Effector memory CD4-positive, alpha-beta T cell (primary cell): ENCODE results near the gene RPS25.
"Not testable (repeated sequence)": the region's sequence is repeated elsewhere in the genome, so short reads cannot be mapped to it uniquely, and the experiment has no call there.

Experiments used
- DNase-seq, 3 donors: peaks; one replicate each; pipeline ENCODE4 v3.0.0-alpha.2; 2020
- H3K27ac ChIP-seq: 2 replicates; pipeline ENCODE4 v1.7.0; 2013; ENCODE audit warnings: mild to moderate bottlenecking, low read length, moderate library complexity; ENCODE audit not compliant: insufficient read depth, poor library complexity, severe bottlenecking
- H3K27me3 ChIP-seq: replicated peaks from 2 replicates; pipeline ENCODE4 v1.7.0; 2013; ENCODE audit warnings: mild to moderate bottlenecking, low read length; ENCODE audit not compliant: insufficient read depth, control insufficient read depth, poor library complexity, severe bottlenecking
- H3K36me3 ChIP-seq: 2 replicates; pipeline ENCODE4 v1.7.0; 2013; ENCODE audit warnings: mild to moderate bottlenecking, low read length, moderate library complexity; ENCODE audit not compliant: control insufficient read depth, insufficient read depth
- H3K4me1 ChIP-seq: 2 replicates; pipeline ENCODE4 v1.7.0; 2013; ENCODE audit warnings: low read length, mild to moderate bottlenecking; ENCODE audit not compliant: control insufficient read depth, insufficient read depth, poor library complexity, severe bottlenecking
- H3K4me3 ChIP-seq: 2 replicates; pipeline ENCODE4 v1.7.0; 2013; ENCODE audit warnings: low read length, low read depth, mild to moderate bottlenecking; ENCODE audit not compliant: insufficient read depth, poor library complexity, severe bottlenecking
- H3K9me3 ChIP-seq: 2 replicates; pipeline ENCODE4 v1.7.0; 2013; ENCODE audit warnings: mild to moderate bottlenecking, low read length, moderate library complexity; ENCODE audit not compliant: control insufficient read depth

The RPS25 gene

GRCh38 chr11:119027561-119028345 is 9.6 kb upstream of the RPS25 start:
- Histone ChIP-seq H3K4me1 (peaks cover 18% of the 10 kb centered on the region), H3K27ac (no peak overlapping the region), H3K9me3 (no peaks in the 10 kb centered on the region), H3K4me3 (no peak overlapping the region), H3K36me3 (peaks cover 32% of the 10 kb centered on the region), H3K27me3 (no peaks in the 10 kb centered on the region)
- DNase-seq, result no peak

GRCh38 chr11:119026970-119027369 is 8.8 kb upstream of the RPS25 start:
- Histone ChIP-seq H3K27ac (no peak overlapping the region), H3K27me3 (no peaks in the 10 kb centered on the region), H3K4me3 (no peak overlapping the region), H3K36me3 (peaks cover 40% of the 10 kb centered on the region), H3K4me1 (peaks cover 18% of the 10 kb centered on the region), H3K9me3 (no peaks in the 10 kb centered on the region)
- no peak for DNase-seq

- H3K36me3 ChIP-seq, result peaks cover 48% of the 10 kb centered on the region
- H3K27me3 ChIP-seq, result no peaks in the 10 kb centered on the region
- H3K4me3 ChIP-seq, result no peak overlapping the region
- DNase-seq, result no peak
- no peak overlapping the region for H3K27ac ChIP-seq
- peaks cover 22% of the 10 kb centered on the region for H3K4me1 ChIP-seq
- no peaks in the 10 kb centered on the region for H3K9me3 ChIP-seq
Observed at GRCh38 chr11:119025978-119026766, 8.0 kb upstream of the RPS25 start.

GRCh38 chr11:119025541-119025940 is 7.4 kb upstream of the RPS25 start:
- no peak for DNase-seq
- H3K9me3 ChIP-seq, result no peaks in the 10 kb centered on the region
- peaks cover 23% of the 10 kb centered on the region for H3K4me1 ChIP-seq
- H3K4me3 ChIP-seq, result no peak overlapping the region
- H3K27me3 ChIP-seq, result no peaks in the 10 kb centered on the region
- no peak overlapping the region for H3K27ac ChIP-seq
- peaks cover 49% of the 10 kb centered on the region for H3K36me3 ChIP-seq

GRCh38 chr11:119025099-119025473 is 6.9 kb upstream of the RPS25 start:
- Histone ChIP-seq H3K36me3 (peaks cover 49% of the 10 kb centered on the region), H3K4me3 (no peak overlapping the region), H3K27ac (no peak overlapping the region), H3K4me1 (peaks cover 21% of the 10 kb centered on the region), H3K27me3 (no peaks in the 10 kb centered on the region), H3K9me3 (no peaks in the 10 kb centered on the region)
- DNase-seq, result no peak

GRCh38 chr11:119024430-119025098 is 6.4 kb upstream of the RPS25 start:
- H3K27me3 ChIP-seq, result no peaks in the 10 kb centered on the region
- peaks cover 49% of the 10 kb centered on the region for H3K36me3 ChIP-seq
- DNase-seq, result no peak
- H3K4me1 ChIP-seq, result peaks cover 21% of the 10 kb centered on the region
- H3K4me3 ChIP-seq, result no peak overlapping the region
- H3K27ac ChIP-seq, result no peak overlapping the region
- H3K9me3 ChIP-seq, result no peaks in the 10 kb centered on the region

- H3K36me3 ChIP-seq, result peaks cover 49% of the 10 kb centered on the region
- H3K27ac ChIP-seq, result no peak overlapping the region
- peaks cover 13% of the 10 kb centered on the region for H3K4me1 ChIP-seq
- H3K27me3 ChIP-seq, result no peaks in the 10 kb centered on the region
- H3K9me3 ChIP-seq, result no peaks in the 10 kb centered on the region
- DNase-seq, result no peak
- no peak overlapping the region for H3K4me3 ChIP-seq
Observed at GRCh38 chr11:119023741-119024140, 5.6 kb upstream of the RPS25 start.

- H3K4me3 ChIP-seq, result no peak overlapping the region
- DNase-seq, result no peak
- peaks cover 16% of the 10 kb centered on the region for H3K4me1 ChIP-seq
- no peaks in the 10 kb centered on the region for H3K27me3 ChIP-seq
- peaks cover 51% of the 10 kb centered on the region for H3K36me3 ChIP-seq
- H3K9me3 ChIP-seq, result no peaks in the 10 kb centered on the region
- H3K27ac ChIP-seq, result no peak overlapping the region
Observed at GRCh38 chr11:119021631-119022030, 3.5 kb upstream of the RPS25 start.

- H3K27ac ChIP-seq, result peak overlapping the region; percentile 95
- H3K4me1 ChIP-seq, result peaks cover 19% of the 10 kb centered on the region
- H3K9me3 ChIP-seq, result no peaks in the 10 kb centered on the region
- no peak overlapping the region for H3K4me3 ChIP-seq
- peaks cover 52% of the 10 kb centered on the region for H3K36me3 ChIP-seq
- DNase-seq, result no peak
- H3K27me3 ChIP-seq, result no peaks in the 10 kb centered on the region
Observed at GRCh38 chr11:119019996-119020395, 1.9 kb upstream of the RPS25 start.

- H3K4me3 ChIP-seq, result peak overlapping the region; percentile 81
- H3K36me3 ChIP-seq, result peaks cover 46% of the 10 kb centered on the region
- peak overlapping the region; percentile 95 for H3K27ac ChIP-seq
- DNase-seq, H3K27me3 ChIP-seq, H3K9me3 ChIP-seq: not testable (repeated sequence)
- H3K4me1 ChIP-seq, result peaks cover 19% of the 10 kb centered on the region
Observed at GRCh38 chr11:119017377-119017776, 766 bp downstream of the RPS25 start.
